IMR-90 (cell line): ENCODE measurements around the gene C12orf56. TPM values are rescaled to one million over a fixed set of nuclear protein-coding genes. Genes with fewer than 3 reads are reported as not detected.

ENCODE experiments used
- ATAC-seq: fragments of 200-7000 bp; cut with Tn5 transposase; 2 replicates; pipeline ENCODE4 v1.9.1; 2020; ENCODE audit warnings: low read depth, mild to moderate bottlenecking, moderate library complexity
- BruUV-seq: library from RNA; stranded (reverse); fragments of 400-500 nt; replicated peaks from 2 replicates; lab custom pipeline; 2021; lab: Mats Ljungman, UMichigan
- CTCF ChIA-PET: fragments of 300-600 bp; formaldehyde crosslinking; extraction: SDS; loops from one replicate; lab custom pipeline; 2021; ENCODE audit warnings: antibody characterized with exemption; lab: Yijun Ruan, JAX
- POLR2A ChIA-PET: fragments of 300-600 bp; sonication (Branson Sonifier 250); formaldehyde crosslinking; loops from one replicate; lab custom pipeline; 2022; ENCODE audit warnings: antibody characterized with exemption; ENCODE audit not compliant: unreplicated experiment; lab: Charles Lee
- DNase-seq: peaks from one replicate; pipeline ENCODE4 v3.0.0; 2013
- H2AFZ ChIP-seq: replicated peaks from 2 replicates; pipeline ENCODE3; 2013; ENCODE audit warnings: low read length, mild to moderate bottlenecking; ENCODE audit not compliant: poor library complexity
- H2AK5ac ChIP-seq: 2 replicates; pipeline ENCODE4 v1.6.1; 2013; ENCODE audit warnings: low read depth, low read length, inconsistent platforms
- H2AK9ac ChIP-seq: replicated peaks from 2 replicates; pipeline ENCODE3; 2013; ENCODE audit warnings: mild to moderate bottlenecking, low read depth, low read length, moderate library complexity; ENCODE audit not compliant: poor library complexity
- H2BK120ac ChIP-seq: 2 replicates; pipeline ENCODE4 v1.6.1; 2013; ENCODE audit warnings: low read depth, low read length, inconsistent platforms
- H2BK15ac ChIP-seq: 3 replicates; pipeline ENCODE4 v1.6.1; 2013; ENCODE audit warnings: low read depth, low read length, inconsistent platforms
- H2BK20ac ChIP-seq: 2 replicates; pipeline ENCODE4 v1.6.1; 2013; ENCODE audit warnings: low read depth, mild to moderate bottlenecking, inconsistent platforms, low read length, moderate library complexity
- H2BK5ac ChIP-seq: 2 replicates; pipeline ENCODE4 v1.6.1; 2013; ENCODE audit warnings: mild to moderate bottlenecking, low read depth, low read length, inconsistent platforms; ENCODE audit not compliant: poor library complexity, severe bottlenecking
- H3K14ac ChIP-seq: replicated peaks from 2 replicates; pipeline ENCODE4 v1.6.1; 2013; ENCODE audit warnings: low read depth, low read length, inconsistent platforms
- H3K18ac ChIP-seq: 2 replicates; pipeline ENCODE4 v1.6.1; 2013; ENCODE audit warnings: low read depth, low read length, control low read depth
- H3K23ac ChIP-seq: 2 replicates; pipeline ENCODE4 v1.6.1; 2013; ENCODE audit warnings: low read depth, low read length, inconsistent platforms
- H3K27ac ChIP-seq: 2 replicates; pipeline ENCODE4 v1.5.1; 2013; ENCODE audit warnings: mild to moderate bottlenecking, control low read depth, low read length; ENCODE audit not compliant: insufficient read depth
- H3K27me3 ChIP-seq: 2 replicates; pipeline ENCODE4 v1.6.1; 2013; ENCODE audit warnings: low read length; ENCODE audit not compliant: control insufficient read depth, insufficient read depth
- H3K36me3 ChIP-seq: 2 replicates; pipeline ENCODE4 v1.6.1; 2013; ENCODE audit warnings: low read length, mixed read lengths; ENCODE audit not compliant: control insufficient read depth, insufficient read depth
- H3K4ac ChIP-seq: 2 replicates; pipeline ENCODE4 v1.6.1; 2013; ENCODE audit warnings: low read depth, low read length, inconsistent platforms
- H3K4me1 ChIP-seq: 2 replicates; pipeline ENCODE4 v1.6.1; 2013; ENCODE audit warnings: low read length, mixed read lengths; ENCODE audit not compliant: control insufficient read depth, insufficient read depth
- H3K4me2 ChIP-seq: 2 replicates; pipeline ENCODE4 v1.6.1; 2013; ENCODE audit warnings: low read depth, mild to moderate bottlenecking, control low read depth, low read length, moderate library complexity
- H3K4me3 ChIP-seq: 2 replicates; pipeline ENCODE4 v1.5.1; 2013; ENCODE audit warnings: low read depth, mild to moderate bottlenecking, control low read depth, low read length, moderate library complexity; ENCODE audit not compliant: insufficient read depth
- H3K56ac ChIP-seq: 2 replicates; pipeline ENCODE4 v1.6.1; 2013; ENCODE audit warnings: low read length, inconsistent platforms; ENCODE audit not compliant: insufficient read depth; ENCODE audit errors: extremely low read depth
- H3K79me1 ChIP-seq, 2 experiments: 2 replicates each; pipeline ENCODE4 v1.6.1; 2013; ENCODE audit warnings: low read length in 2 of 2, inconsistent platforms in 1 of 2, low read depth in 1 of 2
- H3K9ac ChIP-seq: 2 replicates; pipeline ENCODE4 v1.6.1; 2013; ENCODE audit warnings: low read depth, low read length, control low read depth
- H3K9me1 ChIP-seq: 2 replicates; pipeline ENCODE4 v1.6.1; 2013; ENCODE audit warnings: low read length, inconsistent platforms; ENCODE audit not compliant: insufficient read depth
- H3K9me3 ChIP-seq: 2 replicates; pipeline ENCODE4 v1.6.1; 2013; ENCODE audit warnings: low read length; ENCODE audit not compliant: control insufficient read depth, insufficient read depth
- H4K20me1 ChIP-seq: 2 replicates; pipeline ENCODE4 v1.6.1; 2013; ENCODE audit warnings: low read length, inconsistent platforms; ENCODE audit not compliant: insufficient read depth
- H4K5ac ChIP-seq: 2 replicates; pipeline ENCODE4 v1.6.1; 2013; ENCODE audit warnings: mild to moderate bottlenecking, low read depth, low read length, control low read depth
- H4K8ac ChIP-seq, 2 experiments: 2 replicates each; pipeline ENCODE4 v1.6.1; 2013; ENCODE audit warnings: low read depth in 2 of 2, low read length in 2 of 2, control low read depth in 1 of 2, inconsistent platforms in 1 of 2
- H4K91ac ChIP-seq: 2 replicates; pipeline ENCODE4 v1.6.1; 2013; ENCODE audit warnings: low read depth, low read length, inconsistent platforms; ENCODE audit not compliant: insufficient read depth
- BHLHE40 ChIP-seq: fragments of 150-350 bp; IDR thresholded peaks from 2 replicates; pipeline ENCODE4 v1.6.1; 2016; ENCODE audit warnings: mild to moderate bottlenecking, low read depth, low read length
- CEBPB ChIP-seq: IDR thresholded peaks from 2 replicates; pipeline ENCODE4 v1.6.1; 2012; ENCODE audit warnings: low read depth, low read length, improper control_type of control experiment
- CHD1 ChIP-seq: IDR thresholded peaks from 2 replicates; pipeline ENCODE4 v1.6.1; 2012; ENCODE audit warnings: low read depth, low read length, improper control_type of control experiment
- CTCF ChIP-seq: conservative IDR thresholded peaks from 2 replicates; pipeline ENCODE4 v1.5.1; 2012; ENCODE audit warnings: mild to moderate bottlenecking, low read depth, low read length, improper control_type of control experiment
- FOS ChIP-seq: fragments of 150-350 bp; IDR thresholded peaks from 2 replicates; pipeline ENCODE4 v1.6.1; 2016; ENCODE audit warnings: low read depth, low read length
- MAFK ChIP-seq: IDR thresholded peaks from 2 replicates; pipeline ENCODE4 v1.6.1; 2012; ENCODE audit warnings: low read depth, low read length, improper control_type of control experiment
- MAZ ChIP-seq: IDR thresholded peaks from 2 replicates; pipeline ENCODE4 v1.6.1; 2012; ENCODE audit warnings: low read depth, mild to moderate bottlenecking, low read length, improper control_type of control experiment, moderate library complexity, borderline replicate concordance
- MXI1 ChIP-seq: IDR thresholded peaks from 2 replicates; pipeline ENCODE4 v1.6.1; 2012; ENCODE audit warnings: low read depth, mild to moderate bottlenecking, low read length, moderate library complexity, borderline replicate concordance
- NFE2L2 ChIP-seq: fragments of 150-350 bp; IDR thresholded peaks from 2 replicates; pipeline ENCODE4 v1.6.1; 2016; ENCODE audit warnings: low read depth, mild to moderate bottlenecking, low read length
- POLR2A ChIP-seq: IDR thresholded peaks from 2 replicates; pipeline ENCODE4 v1.6.1; 2012; ENCODE audit warnings: mild to moderate bottlenecking, low read depth, low read length
- RAD21 ChIP-seq: IDR thresholded peaks from 2 replicates; pipeline ENCODE4 v1.6.1; 2012; ENCODE audit warnings: low read length, improper control_type of control experiment
- RCOR1 ChIP-seq: IDR thresholded peaks from 2 replicates; pipeline ENCODE4 v1.6.1; 2012; ENCODE audit warnings: mild to moderate bottlenecking, low read length, improper control_type of control experiment; ENCODE audit not compliant: insufficient replicate concordance
- RFX5 ChIP-seq: IDR thresholded peaks from 2 replicates; pipeline ENCODE4 v1.8.0; 2012; ENCODE audit warnings: low read depth, mild to moderate bottlenecking, low read length, moderate library complexity
- SMC3 ChIP-seq: fragments of 150-350 bp; IDR thresholded peaks from 2 replicates; pipeline ENCODE4 v1.6.1; 2016; ENCODE audit warnings: low read depth, mild to moderate bottlenecking, antibody characterized with exemption, low read length, moderate library complexity
- WGBS, 2 experiments: methylation state at CpG; one replicate each; pipeline versions ENCODE4 v1.1.5 to v1.1.7; 2013; ENCODE audit warnings: missing lambda C conversion rate in 2 of 2; ENCODE audit not compliant: insufficient read length in 1 of 2; ENCODE audit errors: extremely low coverage in 2 of 2; 5-methylcytosine and 5-hydroxymethylcytosine counted together
- dilution Hi-C: fragments of 300-500 bp; cut with HindIII; formaldehyde crosslinking; loops from one replicate; pipeline ENCODE4 v1.14.3; 2018; ENCODE audit warnings: low sequenced_read_pairs; ENCODE audit not compliant: unreplicated experiment
- in situ Hi-C: fragments of 300-500 bp; cut with MboI; formaldehyde crosslinking; loops from 3 replicates; pipeline ENCODE4 v1.14.3; 2019; ENCODE audit warnings: low sequenced_read_pairs, inconsistent platforms, mixed read lengths
- intact Hi-C: fragments of 100-400 bp; cut with micrococcal nuclease; formaldehyde crosslinking; loops from 2 replicates; pipeline ENCODE4 v1.10.0; 2022
- polyA plus RNA-seq, 3 experiments: library from polyadenylated mRNA; depleted of rRNA; stranded (reverse); fragments of >200 nt; gene quantifications; 2 replicates each; pipeline ENCODE4 v1.2.3, GENCODE V29; 2012; ENCODE audit warnings: low replicate concordance in 1 of 3
- total RNA-seq: library from RNA; depleted of rRNA; stranded (reverse); fragments of >200 nt; gene quantifications from 2 replicates; pipeline ENCODE4 v1.2.3, GENCODE V29; 2012
- TF ChIP-seq, protein P1 (sequence below): fragments of 150-350 bp; IDR thresholded peaks from 2 replicates; pipeline ENCODE4 v1.6.1; 2017; ENCODE audit warnings: mild to moderate bottlenecking, antibody characterized with exemption, low read length, low read depth

C12orf56 gene
- total and polyA plus RNA-seq, 2 of the 4 experiments (the other 2 are of a cell fraction), result 0.09 TPM; not detected in 1

GRCh38 chr12:64222009-64222765 is 168.4 kb downstream of the C12orf56 start, which contains the start of gene KICS2:
Gene KICS2 (minus strand): TSS chr12:64222296. CDS start chr12:64222237, 59 bp downstream.
- DNase-seq (peak; percentile 93), ATAC-seq (peak; percentile 93)
- Histone ChIP-seq H4K20me1 (no peaks in the 10 kb centered on the region), H4K91ac (peak within 1 kb of the TSS; percentile 81), H3K4me1 (no peaks in the 10 kb centered on the region; the same call in 1 of the 2 replicates), H4K8ac (peak within 1 kb of the TSS; percentile 32 to 93), H2BK120ac (peak within 1 kb of the TSS; percentile 98), H3K56ac (peak within 1 kb of the TSS; percentile 78; the same call in 1 of the 2 replicates), H2AK5ac (peak within 1 kb of the TSS; percentile 76), H3K27ac (peak within 1 kb of the TSS; percentile 77), H3K14ac (peak within 1 kb of the TSS; percentile 96), H4K5ac (peak within 1 kb of the TSS; percentile 87), H2BK5ac (peak within 1 kb of the TSS; percentile 61), H3K9ac (peak within 1 kb of the TSS; percentile 71), H3K9me3 (no peaks in the 10 kb centered on the region), H3K79me1 (peaks cover 2 to 17% of the 10 kb centered on the region in 2 experiments; a peak in 3 of 4 replicates), H3K4me2 (peak within 1 kb of the TSS; percentile 91), H2AFZ (peak within 1 kb of the TSS; percentile 98), H3K23ac (peak within 1 kb of the TSS; percentile 89), H2AK9ac (peak within 1 kb of the TSS; percentile 97), H2BK15ac (peak within 1 kb of the TSS; percentile 79; the same call in 2 of the 3 replicates), H3K36me3 (no peaks in the 10 kb centered on the region), H3K4ac (peak within 1 kb of the TSS; percentile 91), H2BK20ac (peak within 1 kb of the TSS; percentile 92; the same call in 1 of the 2 replicates), H3K9me1 (peaks cover 3% of the 10 kb centered on the region; the same call in 1 of the 2 replicates), H3K18ac (peak within 1 kb of the TSS; percentile 56), H3K27me3 (no peaks in the 10 kb centered on the region), H3K4me3 (peak within 1 kb of the TSS; percentile 67)
- intact Hi-C loops, result loop anchor here (10.0 kb wide), 2 partner anchors 107 to 1933 kb away; no protein-coding TSS in a partner anchor
- dilution Hi-C loops, result no loop called here
- in situ Hi-C loops, result no loop called here
- BruUV-seq, result no TSS peak
- WGBS, 2 experiments, result 1% methylated on average over 46 of the region's 56 CpGs; no CpG with 5 or more reads in 1 of the 2 experiments
- POLR2A ChIA-PET, result interaction anchor here (0.6 kb wide), 1 partner anchor 164 kb away, joined by 3 read pairs; no protein-coding TSS in a partner anchor
- CTCF ChIA-PET, result interaction anchor here (0.6 to 1.1 kb wide), 3 partner anchors 28 to 217 kb away, joined by 3 read pairs; no protein-coding TSS in a partner anchor
- no peak for TF ChIP-seq MAFK
- TF ChIP-seq RFX5, result no peak
- peak; percentile 99 for TF ChIP-seq MXI1
- no peak for TF ChIP-seq NFE2L2
- 0 out of 2 replicates have a peak, but pooled peaks have one; percentile 8 for TF ChIP-seq FOS
- 0 out of 2 replicates have a peak, but pooled peaks have one; percentile 2 for TF ChIP-seq CTCF
- TF ChIP-seq POLR2A, result peak; percentile 87
- no peak; the same call in 1 of the 2 replicates for TF ChIP-seq MAZ
- TF ChIP-seq, protein P1, sequence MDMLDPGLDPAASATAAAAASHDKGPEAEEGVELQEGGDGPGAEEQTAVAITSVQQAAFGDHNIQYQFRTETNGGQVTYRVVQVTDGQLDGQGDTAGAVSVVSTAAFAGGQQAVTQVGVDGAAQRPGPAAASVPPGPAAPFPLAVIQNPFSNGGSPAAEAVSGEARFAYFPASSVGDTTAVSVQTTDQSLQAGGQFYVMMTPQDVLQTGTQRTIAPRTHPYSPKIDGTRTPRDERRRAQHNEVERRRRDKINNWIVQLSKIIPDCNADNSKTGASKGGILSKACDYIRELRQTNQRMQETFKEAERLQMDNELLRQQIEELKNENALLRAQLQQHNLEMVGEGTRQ, result peak; percentile 91
- TF ChIP-seq CEBPB, result no peak
- TF ChIP-seq SMC3, result no peak
- no peak for TF ChIP-seq RCOR1
- TF ChIP-seq RAD21, result no peak; the same call in none of the 2 replicates
- TF ChIP-seq CHD1, result no peak
- peak; percentile 45; the same call in 1 of the 2 replicates for TF ChIP-seq BHLHE40
